ENCODE results near the gene KIF2A.

The KIF2A gene

GRCh38 chr5:62273687-62274086 is 32.3 kb upstream of the KIF2A start:
- TF ChIP-seq YY1 (IDR thresholded peaks at IDR 0.05; ENCODE audit: low read depth) (no peak), NFIC (IDR thresholded peaks at IDR 0.05) (no peak), TEAD4 (IDR thresholded peaks at IDR 0.05) (no peak), EGR1 (IDR thresholded peaks at IDR 0.05) (no peak), REST (IDR thresholded peaks at IDR 0.05; ENCODE audit: low read depth) (no peak), FOXM1 (IDR thresholded peaks at IDR 0.05; ENCODE audit: borderline replicate concordance, low read depth) (no peak), TAF1 (IDR thresholded peaks at IDR 0.05; ENCODE audit: low read depth) (no peak)

- TF ChIP-seq REST (IDR thresholded peaks at IDR 0.05; ENCODE audit: low read depth) (no peak), EGR1 (IDR thresholded peaks at IDR 0.05) (no peak), ZBTB7A (IDR thresholded peaks at IDR 0.05; ENCODE audit: low read depth) (no peak), NFIC (IDR thresholded peaks at IDR 0.05) (no peak), TAF1 (IDR thresholded peaks at IDR 0.05; ENCODE audit: low read depth) (no peak), YY1 (IDR thresholded peaks at IDR 0.05; ENCODE audit: low read depth) (no peak), CREB1 (IDR thresholded peaks at IDR 0.05; ENCODE audit: low read depth) (no peak), CEBPB (IDR thresholded peaks at IDR 0.05) (no peak), RAD21 (IDR thresholded peaks at IDR 0.05; ENCODE audit: low read depth) (no peak), EP300 (IDR thresholded peaks at IDR 0.05; ENCODE audit: borderline replicate concordance) (no peak), MAX (IDR thresholded peaks at IDR 0.05) (no peak), TCF12 (IDR thresholded peaks at IDR 0.05; ENCODE audit: low read depth) (no peak), TEAD4 (IDR thresholded peaks at IDR 0.05) (no peak), USF1 (IDR thresholded peaks at IDR 0.05) (no peak)
Measured at GRCh38 chr5:62275581-62275980, 30.4 kb upstream of the KIF2A start.

- TF ChIP-seq TAF1 (IDR thresholded peaks at IDR 0.05; ENCODE audit: low read depth), result no peak
- no peak for TF ChIP-seq TCF12 (IDR thresholded peaks at IDR 0.05; ENCODE audit: low read depth)
- no peak for TF ChIP-seq RAD21 (IDR thresholded peaks at IDR 0.05; ENCODE audit: low read depth)
- TF ChIP-seq CREB1 (IDR thresholded peaks at IDR 0.05; ENCODE audit: low read depth), result no peak
- no peak for TF ChIP-seq CEBPB (IDR thresholded peaks at IDR 0.05)
- TF ChIP-seq MAX (IDR thresholded peaks at IDR 0.05), result no peak
- TF ChIP-seq NFIC (IDR thresholded peaks at IDR 0.05), result no peak
Measured at GRCh38 chr5:62281411-62281810, 24.6 kb upstream of the KIF2A start.

GRCh38 chr5:62282064-62282463 is 23.9 kb upstream of the KIF2A start:
- no peak for TF ChIP-seq CEBPB (IDR thresholded peaks at IDR 0.05)
- no peak for TF ChIP-seq CREB1 (IDR thresholded peaks at IDR 0.05; ENCODE audit: low read depth)
- no peak for TF ChIP-seq NFIC (IDR thresholded peaks at IDR 0.05)
- TF ChIP-seq TEAD4 (IDR thresholded peaks at IDR 0.05), result no peak
- TF ChIP-seq EP300 (IDR thresholded peaks at IDR 0.05; ENCODE audit: borderline replicate concordance), result no peak
- TF ChIP-seq REST (IDR thresholded peaks at IDR 0.05; ENCODE audit: low read depth), result no peak
- TF ChIP-seq FOXM1 (IDR thresholded peaks at IDR 0.05; ENCODE audit: borderline replicate concordance, low read depth), result no peak
- no peak for TF ChIP-seq TCF12 (IDR thresholded peaks at IDR 0.05; ENCODE audit: low read depth)
- TF ChIP-seq EGR1 (IDR thresholded peaks at IDR 0.05), result no peak
- TF ChIP-seq RAD21 (IDR thresholded peaks at IDR 0.05; ENCODE audit: low read depth), result no peak
- no peak for TF ChIP-seq TAF1 (IDR thresholded peaks at IDR 0.05; ENCODE audit: low read depth)
- TF ChIP-seq USF1 (IDR thresholded peaks at IDR 0.05), result no peak
- TF ChIP-seq MAX (IDR thresholded peaks at IDR 0.05), result no peak
- no peak for TF ChIP-seq YY1 (IDR thresholded peaks at IDR 0.05; ENCODE audit: low read depth)
- TF ChIP-seq ZBTB7A (IDR thresholded peaks at IDR 0.05; ENCODE audit: low read depth), result no peak

Data from Ishikawa (cell line).